ENCODE measurements around the gene NFYA. TPM values are rescaled to one million over a fixed set of nuclear protein-coding genes. Genes with fewer than 3 reads are reported as not detected.

The NFYA gene
- total RNA-seq, 5 donors from 2014 or later (not counting 1 experiment from before 2014, with no cell fraction given): 36.2 to 47.0 (median 42.2) TPM

DNA sequence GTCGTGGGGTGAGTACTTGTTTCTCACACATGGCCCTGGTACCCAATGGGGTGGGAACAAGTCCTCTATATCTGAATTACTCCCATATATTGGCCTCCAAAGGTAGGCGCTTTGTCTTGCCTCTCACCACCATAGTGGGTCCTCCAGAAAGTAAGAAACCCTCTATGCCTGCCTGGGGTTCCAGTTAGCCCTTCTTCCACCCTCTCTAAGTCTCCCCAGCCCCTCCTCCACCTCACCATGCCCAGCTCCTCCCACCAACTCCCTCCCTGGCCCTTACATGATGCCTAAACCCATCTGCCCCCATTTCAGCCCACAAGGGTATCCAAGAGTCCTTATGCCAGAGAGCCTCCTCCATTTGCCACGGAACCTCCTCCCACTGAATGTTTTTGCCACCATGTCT, 29.6 kb upstream of the NFYA start:
- WGBS (ENCODE audit: insufficient coverage): 90% methylated on average over 1 of the region's 3 CpGs
- Histone ChIP-seq H3K4me1 (ENCODE audit: control insufficient read depth in 1 of 2, extremely low read depth in 1 of 2, insufficient read depth in 2 of 2, low read length in 2 of 2) (no peaks in the 10 kb centered on the region), H3K27me3 (replicated peaks in 1 of 2; ENCODE audit: control insufficient read depth in 2 of 2, extremely low read depth in 1 of 2, insufficient read depth in 2 of 2, low read length in 1 of 2) (no peaks in the 10 kb centered on the region), H3K27ac (ENCODE audit: low read length) (no peak overlapping the region), H3K4me3 (ENCODE audit: control insufficient read depth in 1 of 2, extremely low read depth in 1 of 2, low read length in 1 of 2) (no peak overlapping the region), H3K36me3 (ENCODE audit: control insufficient read depth in 2 of 2, extremely low read depth in 1 of 2, insufficient read depth in 1 of 2, low read length in 1 of 2) (peaks cover 0 to 3% of the 10 kb centered on the region in 2 donors), H3K9me3 (no peaks in the 10 kb centered on the region)
- no peak for ATAC-seq (replicated peaks in 1 of 4)
- CTCF ChIA-PET: no interaction called here
- peaks cover 22% of the 10 kb centered on the region for H3K36me3 Mint-ChIP-seq
- no peak overlapping the region for H3K27ac Mint-ChIP-seq
- POLR2A ChIA-PET: no interaction called here
- H3K9me3 Mint-ChIP-seq: no peaks in the 10 kb centered on the region
- H3K4me3 Mint-ChIP-seq: no peak overlapping the region
- no peaks in the 10 kb centered on the region for H3K4me1 Mint-ChIP-seq
- H3K27me3 Mint-ChIP-seq: no peaks in the 10 kb centered on the region
- no peak for DNase-seq

GRCh38 chr6:41045664-41046063, 27.1 kb upstream of the NFYA start:
- Mint-ChIP-seq H3K27me3 (no peaks in the 10 kb centered on the region), H3K27ac (no peak overlapping the region), H3K36me3 (peaks cover 27% of the 10 kb centered on the region), H3K4me1 (peaks cover 0 to under 1% (median 0%) of the 10 kb centered on the region in 3 donors), H3K4me3 (no peak overlapping the region), H3K9me3 (no peaks in the 10 kb centered on the region)
- 61% methylated on average over 2 of the region's 5 CpGs for WGBS (ENCODE audit: insufficient coverage)
- no peak for DNase-seq
- ATAC-seq (replicated peaks in 1 of 4): no peak
- CTCF ChIA-PET: no interaction called here
- H3K27me3 ChIP-seq (replicated peaks in 1 of 2; ENCODE audit: control insufficient read depth in 2 of 2, extremely low read depth in 1 of 2, insufficient read depth in 2 of 2, low read length in 1 of 2): no peaks in the 10 kb centered on the region
- no peaks in the 10 kb centered on the region for H3K9me3 ChIP-seq
- H3K4me1 ChIP-seq (ENCODE audit: control insufficient read depth in 1 of 2, extremely low read depth in 1 of 2, insufficient read depth in 2 of 2, low read length in 2 of 2): no peaks in the 10 kb centered on the region
- H3K4me3 ChIP-seq (ENCODE audit: control insufficient read depth in 1 of 2, extremely low read depth in 1 of 2, low read length in 1 of 2): no peak overlapping the region
- no peak overlapping the region for H3K27ac ChIP-seq (ENCODE audit: low read length)
- POLR2A ChIA-PET: no interaction called here
- H3K36me3 ChIP-seq (ENCODE audit: control insufficient read depth in 2 of 2, extremely low read depth in 1 of 2, insufficient read depth in 1 of 2, low read length in 1 of 2): peaks cover 0 to 3% of the 10 kb centered on the region in 2 donors

DNA sequence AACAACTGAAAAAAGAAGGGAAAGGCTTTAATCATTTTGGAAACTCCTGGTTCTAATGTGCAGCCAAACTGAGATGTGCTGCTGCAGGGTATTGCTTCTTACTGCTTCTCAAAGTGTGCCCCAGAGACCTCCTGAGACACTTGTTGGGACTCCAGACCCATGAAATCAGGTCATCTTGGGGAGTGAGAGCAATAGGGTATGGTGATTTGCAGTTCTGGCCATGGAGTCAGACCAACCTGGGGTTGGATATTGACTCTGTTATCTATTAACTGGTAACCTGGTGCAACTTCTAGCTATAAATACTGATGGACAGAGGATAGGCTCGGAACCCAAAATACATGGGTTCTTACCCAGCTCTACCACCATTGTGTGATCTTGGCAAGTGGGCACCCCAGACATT, 26.7 kb upstream of the NFYA start:
- Mint-ChIP-seq H3K9me3 (no peaks in the 10 kb centered on the region), H3K27me3 (no peaks in the 10 kb centered on the region), H3K36me3 (peaks cover 29% of the 10 kb centered on the region), H3K4me3 (no peak overlapping the region), H3K4me1 (peaks cover 0 to 2% (median 0%) of the 10 kb centered on the region in 3 donors), H3K27ac (no peak overlapping the region)
- peaks cover 0 to 3% of the 10 kb centered on the region in 2 donors for H3K36me3 ChIP-seq (ENCODE audit: control insufficient read depth in 2 of 2, extremely low read depth in 1 of 2, insufficient read depth in 1 of 2, low read length in 1 of 2)
- no CpG with 5 or more reads among the region's 1 CpG for WGBS (ENCODE audit: insufficient coverage)
- no peaks in the 10 kb centered on the region for H3K27me3 ChIP-seq (replicated peaks in 1 of 2; ENCODE audit: control insufficient read depth in 2 of 2, extremely low read depth in 1 of 2, insufficient read depth in 2 of 2, low read length in 1 of 2)
- POLR2A ChIA-PET: no interaction called here
- ATAC-seq (replicated peaks in 1 of 4): no peak
- H3K27ac ChIP-seq (ENCODE audit: low read length): no peak overlapping the region
- H3K4me3 ChIP-seq (ENCODE audit: control insufficient read depth in 1 of 2, extremely low read depth in 1 of 2, low read length in 1 of 2): no peak overlapping the region
- DNase-seq: no peak
- H3K4me1 ChIP-seq (ENCODE audit: control insufficient read depth in 1 of 2, extremely low read depth in 1 of 2, insufficient read depth in 2 of 2, low read length in 2 of 2): no peaks in the 10 kb centered on the region
- H3K9me3 ChIP-seq: no peaks in the 10 kb centered on the region
- CTCF ChIA-PET: interaction anchor here in 1 of 2 donors (1.2 kb wide), 1 partner anchor 11 kb away, joined by 3 read pairs; no protein-coding TSS in a partner anchor

DNA sequence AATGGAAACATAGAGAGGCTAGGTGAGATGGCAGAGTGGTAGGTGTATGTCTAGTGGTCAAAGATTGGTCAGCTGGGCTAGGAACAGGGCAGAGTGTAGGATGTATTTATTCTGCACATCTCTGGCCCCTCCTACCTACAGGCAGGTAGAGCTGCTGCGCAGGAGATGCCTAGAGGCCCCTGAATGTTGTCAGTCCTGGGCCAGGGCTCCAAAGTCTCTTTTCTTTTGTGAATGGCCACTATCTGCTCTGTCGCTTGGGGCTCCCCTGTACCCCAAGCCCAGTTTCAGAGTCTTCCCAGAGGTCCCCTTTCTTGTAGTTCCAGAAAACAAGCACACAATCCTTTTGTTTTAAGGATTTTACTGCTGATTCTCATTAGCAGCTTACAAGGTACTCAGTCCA, 25.5 kb upstream of the NFYA start:
- H3K27ac Mint-ChIP-seq: no peak overlapping the region
- POLR2A ChIA-PET: no interaction called here

DNA sequence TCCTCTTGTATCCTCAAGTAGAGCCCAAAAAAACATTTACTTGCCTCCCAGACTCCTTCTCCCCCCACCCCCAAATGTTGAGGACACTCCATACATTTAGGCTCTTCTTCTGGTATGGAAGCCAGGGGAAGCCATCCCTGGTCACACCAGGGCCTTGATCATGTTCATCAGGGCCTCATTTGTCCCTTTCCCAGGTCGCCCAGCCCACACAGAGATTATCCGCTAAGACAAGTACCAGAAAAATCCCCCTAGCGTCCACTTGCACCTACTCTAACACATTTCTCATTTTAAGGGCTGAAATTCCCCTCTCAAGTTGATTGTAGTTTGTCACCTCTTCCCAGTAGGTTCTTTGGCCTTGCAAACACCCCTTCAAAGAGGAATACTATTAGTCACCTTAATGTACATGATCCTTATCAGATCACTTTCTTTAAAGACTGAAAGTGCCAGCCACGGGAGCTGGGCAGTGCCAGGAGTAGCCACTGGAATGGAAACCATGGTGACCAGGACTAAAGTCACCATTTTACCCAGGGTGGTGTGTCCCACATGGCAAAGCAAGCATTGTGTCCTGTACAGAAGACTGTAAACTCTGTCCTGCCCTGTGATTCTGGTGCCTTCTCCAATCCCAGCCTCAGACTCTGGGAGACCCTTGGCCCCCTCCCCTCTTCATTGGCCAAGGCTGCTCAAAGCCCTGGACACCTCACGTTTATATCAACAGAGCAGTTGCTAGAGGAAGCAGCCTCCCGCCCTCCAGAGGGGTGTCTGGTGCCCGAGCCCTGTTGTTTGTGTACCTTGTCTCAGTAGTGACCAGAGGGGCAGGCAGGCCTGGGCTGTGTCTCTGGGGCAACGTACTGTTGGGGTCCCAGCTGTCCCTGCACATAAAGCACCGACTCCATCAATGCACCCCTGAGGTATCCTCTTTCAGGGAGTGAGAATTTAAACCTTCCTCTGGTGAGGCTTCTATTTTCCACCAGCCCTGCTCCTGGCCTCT, 24.7 kb upstream of the NFYA start:
- H3K9me3 Mint-ChIP-seq: no peaks in the 10 kb centered on the region
- H3K27me3 ChIP-seq (replicated peaks in 1 of 2; ENCODE audit: control insufficient read depth in 2 of 2, extremely low read depth in 1 of 2, insufficient read depth in 2 of 2, low read length in 1 of 2): no peaks in the 10 kb centered on the region
- ATAC-seq (replicated peaks in 1 of 4) (no peak), DNase-seq (no peak)
- H3K4me3 ChIP-seq (ENCODE audit: control insufficient read depth in 1 of 2, extremely low read depth in 1 of 2, low read length in 1 of 2): no peak overlapping the region
- WGBS (ENCODE audit: insufficient coverage): 70% methylated on average over 6 of the region's 9 CpGs
- peaks cover 18% of the 10 kb centered on the region in 3 donors for H3K4me1 Mint-ChIP-seq
- POLR2A ChIA-PET: no interaction called here
- peaks cover 0 to 3% of the 10 kb centered on the region in 2 donors for H3K36me3 ChIP-seq (ENCODE audit: control insufficient read depth in 2 of 2, extremely low read depth in 1 of 2, insufficient read depth in 1 of 2, low read length in 1 of 2)
- H3K4me3 Mint-ChIP-seq: no peak overlapping the region
- CTCF ChIA-PET: no interaction called here
- peaks cover 33% of the 10 kb centered on the region for H3K36me3 Mint-ChIP-seq
- no peak overlapping the region for H3K27ac Mint-ChIP-seq
- peaks cover 10 to 15% of the 10 kb centered on the region in 2 experiments for H3K4me1 ChIP-seq (ENCODE audit: control insufficient read depth in 1 of 2, extremely low read depth in 1 of 2, insufficient read depth in 2 of 2, low read length in 2 of 2)
- no peak overlapping the region for H3K27ac ChIP-seq (ENCODE audit: low read length)
- H3K27me3 Mint-ChIP-seq: no peaks in the 10 kb centered on the region
- no peaks in the 10 kb centered on the region for H3K9me3 ChIP-seq

More for the DNA sequence above, 25.5 kb upstream of the NFYA start:
- H3K4me1 Mint-ChIP-seq: peaks cover 11 to 13% (median 11%) of the 10 kb centered on the region in 3 donors
- ATAC-seq (replicated peaks in 1 of 4): no peak
- 100% methylated on average over 1 of the region's 2 CpGs for WGBS (ENCODE audit: insufficient coverage)
- DNase-seq: no peak
- Histone ChIP-seq H3K36me3 (ENCODE audit: control insufficient read depth in 2 of 2, extremely low read depth in 1 of 2, insufficient read depth in 1 of 2, low read length in 1 of 2) (peaks cover 0 to 3% of the 10 kb centered on the region in 2 donors), H3K9me3 (no peaks in the 10 kb centered on the region), H3K27me3 (replicated peaks in 1 of 2; ENCODE audit: control insufficient read depth in 2 of 2, extremely low read depth in 1 of 2, insufficient read depth in 2 of 2, low read length in 1 of 2) (no peaks in the 10 kb centered on the region), H3K4me1 (ENCODE audit: control insufficient read depth in 1 of 2, extremely low read depth in 1 of 2, insufficient read depth in 2 of 2, low read length in 2 of 2) (peaks cover 7 to 8% of the 10 kb centered on the region in 2 experiments), H3K27ac (ENCODE audit: low read length) (no peak overlapping the region), H3K4me3 (ENCODE audit: control insufficient read depth in 1 of 2, extremely low read depth in 1 of 2, low read length in 1 of 2) (no peak overlapping the region)
- H3K27me3 Mint-ChIP-seq: no peaks in the 10 kb centered on the region
- no peak overlapping the region for H3K4me3 Mint-ChIP-seq
- CTCF ChIA-PET: interaction anchor here in 1 of 2 donors (1.2 kb wide), 1 partner anchor 10 kb away, joined by 3 read pairs; no protein-coding TSS in a partner anchor
- H3K36me3 Mint-ChIP-seq: peaks cover 34% of the 10 kb centered on the region
- no peaks in the 10 kb centered on the region for H3K9me3 Mint-ChIP-seq

DNA sequence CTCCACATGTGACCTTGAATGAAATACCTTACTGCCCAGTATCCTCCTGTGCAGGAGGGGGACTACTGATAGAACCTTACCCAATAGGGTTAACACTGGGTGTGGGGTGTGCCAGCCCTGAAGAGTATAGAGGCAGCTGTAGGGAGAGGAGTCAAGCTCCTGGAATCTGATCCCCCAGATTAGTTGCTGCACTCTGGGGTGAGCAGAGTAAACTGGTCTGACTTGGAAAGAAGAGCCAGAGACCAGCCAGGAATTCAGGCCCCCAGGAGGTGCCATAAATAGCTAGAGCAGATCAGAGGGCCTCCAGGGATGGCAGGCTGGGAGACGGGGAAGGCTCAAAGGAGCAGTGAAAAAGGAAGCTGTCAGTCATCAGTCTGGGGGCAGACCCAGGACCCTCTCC, 23.3 kb upstream of the NFYA start:
- Mint-ChIP-seq H3K9me3 (no peaks in the 10 kb centered on the region), H3K36me3 (peaks cover 32% of the 10 kb centered on the region), H3K4me3 (no peak overlapping the region), H3K27me3 (no peaks in the 10 kb centered on the region), H3K4me1 (peaks cover 18 to 22% (median 22%) of the 10 kb centered on the region in 3 donors), H3K27ac (no peak overlapping the region)
- 100% methylated on average over 1 of the region's 1 CpG for WGBS (ENCODE audit: insufficient coverage)
- POLR2A ChIA-PET: no interaction called here
- Histone ChIP-seq H3K4me3 (ENCODE audit: control insufficient read depth in 1 of 2, extremely low read depth in 1 of 2, low read length in 1 of 2) (no peak overlapping the region), H3K27me3 (replicated peaks in 1 of 2; ENCODE audit: control insufficient read depth in 2 of 2, extremely low read depth in 1 of 2, insufficient read depth in 2 of 2, low read length in 1 of 2) (no peaks in the 10 kb centered on the region), H3K36me3 (ENCODE audit: control insufficient read depth in 2 of 2, extremely low read depth in 1 of 2, insufficient read depth in 1 of 2, low read length in 1 of 2) (no peaks in the 10 kb centered on the region), H3K4me1 (ENCODE audit: control insufficient read depth in 1 of 2, extremely low read depth in 1 of 2, insufficient read depth in 2 of 2, low read length in 2 of 2) (peaks cover 10 to 15% of the 10 kb centered on the region in 2 experiments), H3K9me3 (no peaks in the 10 kb centered on the region), H3K27ac (ENCODE audit: low read length) (no peak overlapping the region)
- ATAC-seq (replicated peaks in 1 of 4) (no peak), DNase-seq (no peak)
- CTCF ChIA-PET: interaction anchor here in 1 of 2 donors (0.5 kb wide), 1 partner anchor 9 kb away, joined by 5 read pairs; no protein-coding TSS in a partner anchor

All from T-cell (primary cell).